Gastroesophageal sphincter (tissue), 3 donors: Measurements from ENCODE around the gene MAP2K2.

ENCODE experiments used
- POLR2AphosphoS5 ChIP-seq: sonication (generic); formaldehyde crosslinking; IDR thresholded peaks from one replicate; pipeline ENCODE4 v1.6.1; 2017; ENCODE audit warnings: antibody characterized with exemption
- TF ChIP-seq, protein P1 (sequence below), 4 experiments: fragments of 200-600 bp in 2 of 4; fragments of 450-650 bp in 2 of 4; sonication (generic) in 1 of 4; IDR thresholded peaks; one replicate each; pipeline ENCODE4 v1.5.1; 2017 to 2019; ENCODE audit warnings: antibody characterized with exemption in 4 of 4, mild to moderate bottlenecking in 2 of 4, moderate library complexity in 2 of 4

DNA sequence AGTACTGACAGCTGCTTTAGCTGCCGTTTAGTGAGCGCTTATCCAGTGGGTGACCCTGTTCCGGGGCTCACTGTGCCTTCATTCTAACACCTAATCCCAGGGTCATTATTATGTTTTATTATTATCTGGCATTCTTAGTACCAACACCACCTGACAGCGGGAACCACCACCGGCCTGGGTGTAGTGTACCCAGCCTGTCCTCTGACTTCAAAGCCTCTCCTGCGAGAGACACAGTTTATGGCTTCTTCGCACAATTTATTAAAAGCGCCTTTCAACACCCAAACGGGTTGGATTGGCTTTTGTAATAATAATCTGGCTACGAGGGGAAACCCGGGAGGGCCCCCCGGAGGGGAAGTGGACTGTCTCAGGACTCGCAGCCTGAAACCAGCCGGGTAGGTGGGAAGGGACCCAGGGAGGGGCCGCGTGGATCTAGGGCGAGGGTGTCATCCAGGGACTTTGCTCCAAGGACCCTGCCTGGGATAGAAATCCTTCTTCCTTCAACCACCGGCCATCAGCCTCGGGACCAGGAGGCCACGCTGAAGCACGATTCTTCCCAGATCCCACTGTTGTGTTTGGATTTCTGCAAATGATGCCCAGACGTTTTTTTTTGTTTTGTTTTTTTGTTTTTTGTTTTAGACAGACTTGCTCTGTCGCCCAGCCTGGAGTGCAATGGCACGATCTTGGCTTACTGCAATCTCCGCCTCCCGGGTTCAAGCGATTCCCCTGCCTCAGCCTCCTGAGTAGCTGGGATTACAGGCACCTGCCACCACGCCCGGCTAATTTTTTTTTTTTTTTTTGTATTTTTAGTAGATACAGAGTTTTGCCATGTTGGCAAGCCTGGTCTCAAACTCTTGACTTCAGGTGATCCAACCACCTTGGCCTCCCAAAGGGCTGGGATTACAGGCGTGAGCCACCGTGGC lies 55.6 kb downstream of the MAP2K2 start:
- TF ChIP-seq, protein P1, sequence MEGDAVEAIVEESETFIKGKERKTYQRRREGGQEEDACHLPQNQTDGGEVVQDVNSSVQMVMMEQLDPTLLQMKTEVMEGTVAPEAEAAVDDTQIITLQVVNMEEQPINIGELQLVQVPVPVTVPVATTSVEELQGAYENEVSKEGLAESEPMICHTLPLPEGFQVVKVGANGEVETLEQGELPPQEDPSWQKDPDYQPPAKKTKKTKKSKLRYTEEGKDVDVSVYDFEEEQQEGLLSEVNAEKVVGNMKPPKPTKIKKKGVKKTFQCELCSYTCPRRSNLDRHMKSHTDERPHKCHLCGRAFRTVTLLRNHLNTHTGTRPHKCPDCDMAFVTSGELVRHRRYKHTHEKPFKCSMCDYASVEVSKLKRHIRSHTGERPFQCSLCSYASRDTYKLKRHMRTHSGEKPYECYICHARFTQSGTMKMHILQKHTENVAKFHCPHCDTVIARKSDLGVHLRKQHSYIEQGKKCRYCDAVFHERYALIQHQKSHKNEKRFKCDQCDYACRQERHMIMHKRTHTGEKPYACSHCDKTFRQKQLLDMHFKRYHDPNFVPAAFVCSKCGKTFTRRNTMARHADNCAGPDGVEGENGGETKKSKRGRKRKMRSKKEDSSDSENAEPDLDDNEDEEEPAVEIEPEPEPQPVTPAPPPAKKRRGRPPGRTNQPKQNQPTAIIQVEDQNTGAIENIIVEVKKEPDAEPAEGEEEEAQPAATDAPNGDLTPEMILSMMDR (IDR thresholded peaks at IDR 0.05) = no peak
- no peak for TF ChIP-seq POLR2AphosphoS5
